Gastroesophageal sphincter (tissue), 4 donors: ENCODE data around the gene FOXL3. TPM values are rescaled to one million over a fixed set of nuclear protein-coding genes. Genes with fewer than 3 reads are reported as not detected.

ENCODE experiments used
- ATAC-seq: fragments of 150-250 bp; one replicate; pipeline ENCODE4 v1.9.1; 2016; ENCODE audit warnings: mild to moderate bottlenecking, moderate library complexity
- H3K27ac ChIP-seq, 4 donors: fragments of 200-600 bp; sonication (generic) in 3 of 4; 1 replicate in 3 of 4; 2 replicates in 1 of 4; pipeline ENCODE4 v1.5.1; 2016 to 2019
- H3K27me3 ChIP-seq: fragments of 200-600 bp; sonication (generic); one replicate; pipeline ENCODE4 v1.5.1; 2019
- H3K36me3 ChIP-seq, 2 donors: fragments of 200-600 bp; sonication (generic); one replicate each; pipeline ENCODE4 v1.5.1; 2019; ENCODE audit warnings: control low read depth in 1 of 2
- H3K4me1 ChIP-seq, 3 donors: fragments of 200-600 bp; sonication (generic); 1 replicate in 2 of 3; 2 replicates in 1 of 3; pipeline ENCODE4 v1.5.1; 2016 to 2019; ENCODE audit warnings: control low read depth in 2 of 3
- H3K4me3 ChIP-seq, 2 donors: fragments of 200-600 bp; sonication (generic); one replicate each; pipeline ENCODE4 v1.5.1; 2019; ENCODE audit warnings: mild to moderate bottlenecking in 1 of 2, moderate library complexity in 1 of 2
- H3K9me3 ChIP-seq, 3 donors: fragments of 200-600 bp; sonication (generic); one replicate each; pipeline ENCODE4 v1.5.1; 2017 to 2019; ENCODE audit warnings: control low read depth in 2 of 3
- EP300 ChIP-seq: sonication (generic); formaldehyde crosslinking; IDR thresholded peaks from one replicate; pipeline ENCODE4 v1.6.1; 2017; ENCODE audit warnings: antibody characterized with exemption, mild to moderate bottlenecking
- POLR2A ChIP-seq, 2 donors: fragments of 450-650 bp; IDR thresholded peaks; one replicate each; pipeline ENCODE4 v1.6.1; 2017; ENCODE audit warnings: antibody characterized with exemption in 2 of 2, mild to moderate bottlenecking in 2 of 2, moderate library complexity in 1 of 2
- POLR2AphosphoS5 ChIP-seq: sonication (generic); formaldehyde crosslinking; IDR thresholded peaks from one replicate; pipeline ENCODE4 v1.6.1; 2017; ENCODE audit warnings: antibody characterized with exemption
- WGBS, 2 donors: methylation state at CpG; one replicate each; pipeline ENCODE4 v1.1.5; 2018; ENCODE audit warnings: low coverage in 1 of 2; 5-methylcytosine and 5-hydroxymethylcytosine counted together
- total RNA-seq, 4 donors: library from RNA; depleted of rRNA; stranded (reverse); fragments of >200 nt; gene quantifications; one replicate each; pipeline ENCODE4 v1.1.0, GENCODE V29; 2016
- TF ChIP-seq, protein P1 (sequence below), 4 experiments: fragments of 200-600 bp in 2 of 4; fragments of 450-650 bp in 2 of 4; sonication (generic) in 1 of 4; IDR thresholded peaks; one replicate each; pipeline ENCODE4 v1.5.1; 2017 to 2019; ENCODE audit warnings: antibody characterized with exemption in 4 of 4, mild to moderate bottlenecking in 2 of 4, moderate library complexity in 2 of 4

FOXL3 gene
- total RNA-seq, 4 donors from 2014 or later = not detected

DNA sequence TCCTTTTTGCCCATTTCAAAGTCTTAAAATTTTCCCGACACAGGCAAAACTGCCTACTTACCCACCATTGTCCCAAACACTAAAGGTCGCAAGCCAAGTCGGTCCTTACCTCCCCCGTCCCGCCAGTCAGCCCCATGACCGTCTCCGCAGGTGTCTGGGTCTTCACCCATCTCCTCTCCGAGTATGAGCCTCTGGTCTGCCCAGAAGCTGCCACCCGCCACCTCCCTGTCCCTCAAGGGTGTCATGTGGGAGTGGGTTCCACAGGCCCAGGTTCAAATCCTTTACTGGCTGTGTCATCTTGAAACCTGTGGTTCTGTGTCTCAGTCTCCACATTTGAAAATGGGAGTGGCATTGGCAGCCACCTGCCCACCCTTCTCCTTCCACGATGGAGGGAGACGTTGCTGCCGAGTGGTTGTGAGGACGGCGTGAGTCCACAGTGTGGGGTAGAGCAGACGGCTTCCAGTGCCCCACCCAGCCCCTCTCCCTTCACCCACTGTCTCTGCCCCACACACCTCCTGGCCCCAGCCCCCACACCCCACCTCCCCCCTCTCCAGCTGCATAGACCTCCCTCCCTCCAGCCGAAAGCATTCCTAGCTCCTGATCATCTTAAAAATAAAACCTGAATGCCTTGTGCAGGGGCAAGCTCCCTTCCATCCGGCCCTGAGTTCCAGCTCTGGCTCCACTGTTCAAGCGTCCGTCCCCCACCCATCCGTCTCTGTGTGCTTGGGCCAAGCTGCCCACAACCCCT is 35.3 kb downstream of the FOXL3 start:
- 96 to 98% methylated on average over 9 of the region's 20 CpGs for WGBS, 2 donors
- TF ChIP-seq, protein P1, sequence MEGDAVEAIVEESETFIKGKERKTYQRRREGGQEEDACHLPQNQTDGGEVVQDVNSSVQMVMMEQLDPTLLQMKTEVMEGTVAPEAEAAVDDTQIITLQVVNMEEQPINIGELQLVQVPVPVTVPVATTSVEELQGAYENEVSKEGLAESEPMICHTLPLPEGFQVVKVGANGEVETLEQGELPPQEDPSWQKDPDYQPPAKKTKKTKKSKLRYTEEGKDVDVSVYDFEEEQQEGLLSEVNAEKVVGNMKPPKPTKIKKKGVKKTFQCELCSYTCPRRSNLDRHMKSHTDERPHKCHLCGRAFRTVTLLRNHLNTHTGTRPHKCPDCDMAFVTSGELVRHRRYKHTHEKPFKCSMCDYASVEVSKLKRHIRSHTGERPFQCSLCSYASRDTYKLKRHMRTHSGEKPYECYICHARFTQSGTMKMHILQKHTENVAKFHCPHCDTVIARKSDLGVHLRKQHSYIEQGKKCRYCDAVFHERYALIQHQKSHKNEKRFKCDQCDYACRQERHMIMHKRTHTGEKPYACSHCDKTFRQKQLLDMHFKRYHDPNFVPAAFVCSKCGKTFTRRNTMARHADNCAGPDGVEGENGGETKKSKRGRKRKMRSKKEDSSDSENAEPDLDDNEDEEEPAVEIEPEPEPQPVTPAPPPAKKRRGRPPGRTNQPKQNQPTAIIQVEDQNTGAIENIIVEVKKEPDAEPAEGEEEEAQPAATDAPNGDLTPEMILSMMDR (IDR thresholded peaks at IDR 0.05) = no peak
- TF ChIP-seq EP300 (no peak), POLR2AphosphoS5 (no peak), POLR2A (IDR thresholded peaks at IDR 0.05) (no peak)
- Histone ChIP-seq H3K27me3 (peaks cover 14% of the 10 kb centered on the region), H3K9me3 (peaks cover 0 to 8% (median 0%) of the 10 kb centered on the region in 3 donors), H3K27ac (no peak overlapping the region), H3K4me1 (peaks cover 0 to 14% (median 0%) of the 10 kb centered on the region in 3 donors), H3K4me3 (no peak overlapping the region), H3K36me3 (no peaks in the 10 kb centered on the region)
- ATAC-seq = no peak

DNA sequence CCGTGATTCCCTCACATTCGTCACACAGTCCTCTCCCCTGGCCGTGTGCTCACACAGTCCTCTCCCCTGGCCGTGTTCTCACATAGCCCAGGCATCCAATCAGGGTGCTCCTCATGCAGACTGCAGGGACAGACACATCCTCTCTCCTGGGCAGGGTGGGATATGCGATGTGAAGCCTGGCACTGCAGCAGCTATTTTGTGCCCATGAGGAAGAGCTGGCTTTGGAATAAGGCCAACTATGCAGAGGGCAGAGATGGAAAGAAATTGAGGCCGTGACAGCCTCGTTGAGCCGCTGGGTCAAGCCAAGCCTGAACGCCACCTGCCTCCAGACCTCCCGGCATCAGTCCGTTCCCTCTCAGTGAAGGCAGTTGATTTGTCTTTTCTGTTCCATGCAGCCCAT is 35.8 kb downstream of the FOXL3 start:
- 92 to 94% methylated on average over 7 to 8 of the region's 11 CpGs for WGBS, 2 donors
- TF ChIP-seq EP300 = no peak
- TF ChIP-seq, protein P1 (IDR thresholded peaks at IDR 0.05) = no peak
- TF ChIP-seq POLR2AphosphoS5 = no peak
- TF ChIP-seq POLR2A (IDR thresholded peaks at IDR 0.05) = no peak
- Histone ChIP-seq H3K36me3 (no peaks in the 10 kb centered on the region), H3K27ac (no peak overlapping the region), H3K4me3 (no peak overlapping the region), H3K4me1 (peaks cover 0 to 14% (median 0%) of the 10 kb centered on the region in 3 donors), H3K27me3 (peaks cover 10% of the 10 kb centered on the region), H3K9me3 (peaks cover 0 to 8% (median 0%) of the 10 kb centered on the region in 3 donors)
- ATAC-seq = no peak

DNA sequence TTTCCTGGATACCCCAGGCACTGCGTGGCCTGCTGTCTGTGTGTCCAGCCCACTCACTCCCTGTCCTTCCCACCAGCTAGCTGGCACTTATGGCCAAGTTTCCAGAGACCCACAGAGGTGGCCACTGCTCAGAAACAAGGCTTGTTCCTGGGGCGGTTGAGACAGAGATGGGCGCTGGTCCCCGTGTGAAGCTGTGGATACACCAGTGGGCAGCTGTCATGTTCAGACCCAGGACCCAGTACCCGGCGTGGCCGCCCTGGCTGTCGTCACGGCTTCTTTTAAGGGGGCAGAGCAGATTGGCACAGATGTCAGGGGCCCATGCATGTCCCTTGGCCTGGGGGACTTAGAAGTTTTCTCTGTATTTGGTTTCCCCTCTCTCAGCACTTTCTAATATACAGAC is 36.3 kb downstream of the FOXL3 start:
- Histone ChIP-seq H3K9me3 (peaks cover 0 to 8% (median 0%) of the 10 kb centered on the region in 3 donors), H3K4me1 (peaks cover 0 to 14% (median 0%) of the 10 kb centered on the region in 3 donors), H3K4me3 (no peak overlapping the region), H3K27ac (peak overlapping the region in 1 of 4 donors; percentile 34), H3K36me3 (no peaks in the 10 kb centered on the region), H3K27me3 (peaks cover 9% of the 10 kb centered on the region)
- TF ChIP-seq, protein P1 (IDR thresholded peaks at IDR 0.05) = no peak
- no peak for TF ChIP-seq POLR2AphosphoS5
- TF ChIP-seq POLR2A (IDR thresholded peaks at IDR 0.05) = no peak
- ATAC-seq = no peak
- 80% methylated on average over 1 of the region's 9 CpGs; no CpG with 5 or more reads in 1 of the 2 donors for WGBS, 2 donors

DNA sequence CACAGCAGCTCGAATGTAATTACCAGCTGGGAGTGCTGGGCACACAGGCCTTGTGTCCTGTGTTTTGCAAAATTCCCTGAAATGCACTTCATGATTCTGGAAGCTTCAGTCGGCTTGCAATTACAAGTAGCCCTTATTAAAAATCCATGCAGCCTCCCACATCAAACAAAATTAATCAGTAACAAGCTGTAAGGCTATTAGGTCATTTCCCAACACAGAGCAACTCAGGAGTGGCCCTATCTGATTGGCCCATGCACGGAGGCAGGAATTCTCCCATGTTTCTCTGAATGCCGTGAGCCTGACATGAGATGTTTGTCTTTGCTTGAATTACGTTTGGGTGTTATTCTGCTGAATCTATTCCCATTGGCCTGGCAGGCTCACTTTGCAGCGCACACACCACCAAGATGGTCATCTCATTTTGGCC is 36.9 kb downstream of the FOXL3 start:
- ATAC-seq = no peak
- Histone ChIP-seq H3K27ac (peak overlapping the region in 1 of 4 donors; percentile 34), H3K36me3 (no peaks in the 10 kb centered on the region)

More for the DNA sequence above, 36.9 kb downstream of the FOXL3 start:
- peaks cover 4% of the 10 kb centered on the region for H3K27me3 ChIP-seq
- WGBS, 2 donors = 73% methylated on average over 3 of the region's 6 CpGs; no CpG with 5 or more reads in 1 of the 2 donors
- H3K9me3 ChIP-seq = peaks cover 0 to 8% (median 0%) of the 10 kb centered on the region in 3 donors
- peaks cover 0 to 12% (median 0%) of the 10 kb centered on the region in 3 donors for H3K4me1 ChIP-seq
- H3K4me3 ChIP-seq = no peak overlapping the region
- no peak for TF ChIP-seq POLR2A (IDR thresholded peaks at IDR 0.05)
- TF ChIP-seq POLR2AphosphoS5 = no peak
- TF ChIP-seq, protein P1 (IDR thresholded peaks at IDR 0.05) = no peak
- TF ChIP-seq EP300 = no peak
